Epidermal melanocyte (primary cell): ENCODE results near the gene CSF1.

Experiments
- DNase-seq: peaks from one replicate; pipeline ENCODE4 v3.0.0; 2011; ENCODE audit warnings: low spot score; ENCODE audit not compliant: insufficient read length

CSF1 gene

DNA sequence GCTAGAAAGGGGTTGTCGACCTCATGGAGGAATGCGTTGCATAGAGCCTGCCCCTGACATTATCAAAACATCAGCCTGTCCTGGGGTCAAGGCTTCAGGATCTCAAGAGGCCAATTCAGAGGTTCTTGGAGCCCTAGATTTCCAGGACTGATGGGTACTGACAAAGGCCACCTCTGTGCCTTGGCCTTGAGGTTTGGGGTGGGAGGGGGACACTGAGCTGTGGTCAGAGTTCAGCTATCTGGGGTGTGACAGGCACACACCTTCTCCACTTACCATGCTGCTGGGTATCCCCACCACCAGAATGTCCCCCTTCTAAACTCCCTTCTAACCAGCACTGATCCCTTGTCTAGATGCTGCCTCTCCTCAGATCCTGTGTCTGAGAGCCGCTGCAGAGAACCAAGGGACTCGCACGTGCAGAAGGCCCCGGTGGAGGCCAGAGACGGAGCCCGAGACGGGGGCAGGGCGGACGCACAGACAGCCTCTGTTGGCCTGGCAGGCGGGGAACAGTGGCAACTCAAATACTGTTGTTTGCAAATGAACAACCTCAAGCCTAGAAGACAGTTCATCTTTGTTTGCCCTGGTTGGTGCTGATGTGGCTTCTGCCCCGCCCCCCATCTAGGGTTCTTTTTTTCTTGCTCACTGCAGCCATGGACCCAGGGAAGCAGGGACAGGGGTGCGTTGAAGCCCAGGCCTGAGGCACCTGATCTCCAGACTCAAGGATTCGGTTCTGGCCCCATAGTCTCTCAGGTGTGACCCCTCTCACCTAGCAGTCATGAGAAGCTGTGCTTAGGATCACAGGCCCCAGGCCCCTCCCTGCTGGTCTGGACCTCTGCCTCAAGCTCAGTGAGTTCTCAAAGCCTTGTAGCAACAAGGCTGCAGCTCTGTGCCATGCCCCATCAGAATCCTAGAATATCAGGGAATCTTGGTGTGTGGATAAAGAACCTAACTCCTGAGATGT is 28.1 kb upstream of the CSF1 start:
- DNase-seq = no peak

- no peak for DNase-seq
Measured at GRCh38 chr1:109883248-109883955, 27.2 kb upstream of the CSF1 start.

DNA sequence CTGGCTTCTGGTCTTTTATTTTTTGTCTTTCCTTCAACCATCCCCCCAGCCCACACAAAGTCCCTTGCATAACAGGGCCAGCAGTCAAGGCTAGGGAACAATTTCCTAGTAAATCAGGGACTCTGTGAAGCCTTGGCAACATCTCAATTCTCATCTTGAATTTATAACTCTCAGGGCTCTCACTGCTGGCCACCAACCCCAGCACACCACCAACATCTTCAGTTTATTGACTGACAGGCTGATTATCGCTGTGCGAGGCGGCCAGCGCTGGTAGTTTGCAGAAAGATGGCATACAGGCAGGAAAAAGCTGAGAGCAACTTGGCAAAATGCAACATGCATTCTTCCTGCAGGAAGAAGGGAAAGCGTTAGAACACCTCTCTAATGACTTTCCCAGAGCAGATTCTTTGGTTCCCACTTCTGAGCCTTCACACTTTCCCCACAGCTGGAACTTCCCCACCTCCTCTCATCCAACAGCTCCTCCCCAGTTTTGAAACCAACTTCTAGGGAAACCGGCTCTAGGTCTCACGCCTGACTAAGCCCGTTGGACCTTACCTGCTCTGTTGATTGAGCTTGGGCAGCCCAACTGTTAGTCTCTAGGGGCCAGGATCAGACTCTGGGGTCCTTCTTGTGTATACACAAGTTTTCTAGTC is 26.3 kb upstream of the CSF1 start:
- no peak for DNase-seq

DNA sequence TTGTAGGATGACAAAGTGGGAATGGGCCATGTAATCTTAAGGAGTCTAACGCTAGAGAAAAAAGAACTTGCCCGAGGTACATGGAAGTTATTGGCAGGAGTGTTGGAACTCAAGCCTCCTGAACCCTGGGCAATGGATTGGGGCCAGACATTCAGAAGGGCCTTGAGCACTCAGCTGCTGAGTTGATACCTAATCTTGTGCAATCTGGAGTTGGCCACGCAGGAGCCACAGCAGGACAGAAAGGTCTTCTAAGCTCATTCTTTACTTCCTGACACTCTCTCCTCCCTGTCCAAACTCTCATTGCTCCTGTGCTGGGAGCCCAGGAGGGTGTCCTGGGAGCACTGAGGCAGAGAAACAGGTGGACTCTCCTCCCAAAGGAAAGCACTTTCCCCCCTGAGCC is 25.1 kb upstream of the CSF1 start:
- DNase-seq = no peak

DNA sequence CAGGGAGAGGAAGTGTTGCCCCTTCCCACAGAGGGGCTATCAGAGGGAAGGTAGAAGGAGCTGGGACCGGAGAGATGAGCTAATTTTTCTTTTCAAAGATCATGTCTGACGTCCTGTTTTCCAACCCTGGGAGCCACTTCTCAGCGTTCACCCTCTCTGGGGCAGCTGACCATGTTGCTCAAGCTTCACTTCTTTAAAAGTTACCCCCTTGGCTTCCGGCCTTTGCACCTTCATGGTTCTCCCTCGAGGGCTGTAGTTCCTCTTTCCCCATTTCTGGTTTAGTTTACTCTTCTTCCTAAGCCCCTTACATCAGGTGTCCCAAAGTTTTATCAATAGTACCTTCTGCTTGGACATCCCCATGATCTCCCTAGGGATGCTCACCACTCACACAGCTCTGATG is 23.8 kb upstream of the CSF1 start:
- no peak for DNase-seq

DNA sequence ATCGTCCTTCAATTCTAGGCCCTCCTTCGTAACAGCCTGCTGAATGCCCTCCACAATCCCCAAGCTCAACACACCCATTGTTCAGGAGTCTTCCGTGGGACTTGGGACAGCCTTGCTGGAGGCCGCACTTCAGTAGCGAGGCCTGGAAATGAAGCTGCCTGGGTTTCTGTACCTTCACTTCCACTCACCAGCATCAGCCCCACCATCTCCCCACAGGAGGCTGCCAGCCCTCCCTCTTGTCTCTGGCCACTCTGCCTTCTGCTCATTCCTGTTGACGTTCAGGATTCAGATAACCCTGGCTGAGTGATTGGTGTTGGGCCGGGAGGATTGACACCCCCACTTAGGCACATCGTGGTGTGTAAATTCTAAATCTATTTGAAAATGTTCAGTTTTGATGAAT is 23.4 kb upstream of the CSF1 start:
- DNase-seq = no peak

- DNase-seq = no peak
Measured at GRCh38 chr1:109887884-109888283, 22.8 kb upstream of the CSF1 start.

DNA sequence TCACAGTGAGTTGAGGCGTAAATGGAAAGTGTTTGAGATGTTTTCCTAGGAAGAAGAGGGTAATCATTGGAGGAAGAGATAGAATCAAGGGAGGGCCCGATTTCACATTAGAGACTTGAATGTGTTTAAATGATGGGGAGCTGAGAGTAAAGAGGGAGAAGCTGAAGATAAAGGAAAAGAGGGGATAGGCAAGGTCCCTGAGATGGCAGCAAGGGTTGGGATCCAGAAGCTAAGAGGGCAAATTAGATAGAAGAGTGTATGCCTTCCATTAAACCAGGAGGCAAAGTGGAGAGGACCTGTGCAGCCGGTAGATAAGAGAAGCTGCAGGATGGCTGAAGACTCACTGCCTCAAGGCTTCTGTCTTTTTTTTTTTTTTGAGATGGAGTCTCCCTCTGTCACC is 21.6 kb upstream of the CSF1 start:
- no peak for DNase-seq

GRCh38 chr1:109890115-109890953 is 20.3 kb upstream of the CSF1 start:
- DNase-seq = no peak

DNA sequence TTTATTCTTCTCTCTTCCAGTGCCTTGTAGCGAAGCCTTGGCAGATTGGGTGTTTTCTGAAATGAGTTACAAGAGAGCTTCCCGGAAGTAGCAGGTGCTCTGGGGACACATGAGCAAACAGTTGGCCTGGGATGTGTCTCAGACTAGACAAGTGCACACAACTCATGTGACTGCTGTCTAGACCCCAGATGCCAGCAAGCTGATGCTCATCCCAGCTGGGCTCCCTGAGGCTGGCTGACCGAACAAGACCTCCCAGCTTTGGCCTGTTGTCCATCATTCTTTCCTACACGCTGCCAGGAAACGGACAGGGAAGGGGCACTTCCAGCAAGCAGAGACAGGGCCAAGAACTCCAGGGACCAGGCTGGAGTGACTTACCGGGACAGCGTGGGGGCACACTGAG is 18.7 kb upstream of the CSF1 start:
- DNase-seq = no peak

DNA sequence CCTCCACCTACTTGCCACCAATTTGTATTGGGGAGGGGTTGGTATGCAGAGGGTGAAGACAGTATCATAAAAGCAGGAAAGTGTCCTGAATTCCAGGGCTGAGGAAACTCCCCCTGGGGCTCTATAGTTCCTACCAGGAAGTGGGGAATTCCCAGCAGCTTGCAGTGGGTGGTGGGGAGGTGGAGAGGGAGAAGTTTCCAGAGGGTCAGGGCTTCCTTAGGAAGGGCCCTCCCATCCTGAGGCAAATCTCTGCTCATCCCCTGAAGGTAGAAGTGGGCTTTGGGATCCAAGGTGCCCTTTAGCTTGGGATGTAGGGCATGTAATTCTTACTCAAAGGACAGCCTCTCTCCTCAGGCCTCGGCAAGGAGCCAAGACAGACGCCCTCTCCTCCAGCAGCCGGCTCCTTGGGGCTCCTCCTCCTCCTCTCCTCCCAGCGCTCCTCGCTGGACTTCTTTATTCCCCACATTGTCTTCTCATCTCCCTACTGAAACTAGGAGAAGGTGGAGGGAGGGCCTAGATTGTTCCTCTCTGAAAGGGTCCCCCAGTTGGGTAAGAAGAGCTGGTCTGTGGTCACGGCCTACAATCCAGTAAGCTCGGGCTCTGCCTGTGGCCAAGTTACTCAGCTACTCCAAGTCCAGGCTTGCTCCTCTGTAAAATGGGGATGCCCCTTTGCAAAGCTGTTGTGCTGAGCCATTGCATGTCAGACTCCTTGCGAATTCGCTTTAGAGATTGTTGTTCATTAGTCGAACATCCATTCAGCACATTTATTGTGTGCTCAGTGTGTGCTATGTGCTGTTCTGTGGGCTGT is 17.9 kb upstream of the CSF1 start:
- DNase-seq = no peak

- no peak for DNase-seq
Measured at GRCh38 chr1:109893532-109894171, 17.0 kb upstream of the CSF1 start.

- no peak for DNase-seq
Measured at GRCh38 chr1:109894823-109895719, 15.6 kb upstream of the CSF1 start.

DNA sequence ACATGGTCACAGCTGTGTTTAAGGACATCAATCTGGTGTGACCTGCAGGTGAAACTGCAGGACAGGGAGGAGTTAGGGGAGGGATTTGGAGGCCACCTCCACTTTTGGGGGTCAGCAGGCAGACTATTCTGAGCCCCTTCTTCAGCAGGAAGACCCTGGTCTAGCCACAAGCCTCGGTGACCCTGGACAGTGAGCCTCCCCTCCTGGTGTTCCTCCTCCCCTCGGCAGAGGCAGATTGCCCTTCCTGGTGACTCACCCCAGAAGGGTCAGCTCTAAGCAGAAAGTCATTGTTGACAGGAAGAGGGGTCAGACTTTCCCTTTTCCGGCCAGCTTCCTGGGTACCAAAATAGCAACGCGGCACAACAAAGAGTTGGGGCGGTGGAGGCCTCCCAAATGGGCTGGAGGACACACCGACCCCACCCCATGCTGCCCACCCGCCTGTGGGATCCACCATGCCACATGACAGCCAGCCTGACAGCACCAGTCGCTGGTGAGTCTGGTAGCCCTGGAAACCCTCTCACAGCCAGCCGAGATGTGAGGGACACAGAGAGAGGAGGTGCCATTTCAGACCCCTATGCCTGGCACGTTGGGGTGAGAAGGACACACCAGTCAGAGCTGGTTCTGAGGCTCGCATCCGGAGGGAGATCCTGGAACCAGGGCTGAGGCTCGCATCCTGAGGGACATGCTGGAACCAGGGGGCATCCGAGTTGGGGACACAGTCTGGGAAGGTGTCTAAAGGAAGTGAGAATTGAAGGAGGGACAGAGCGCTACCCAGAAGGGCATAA is 14.7 kb upstream of the CSF1 start:
- no peak for DNase-seq

DNA sequence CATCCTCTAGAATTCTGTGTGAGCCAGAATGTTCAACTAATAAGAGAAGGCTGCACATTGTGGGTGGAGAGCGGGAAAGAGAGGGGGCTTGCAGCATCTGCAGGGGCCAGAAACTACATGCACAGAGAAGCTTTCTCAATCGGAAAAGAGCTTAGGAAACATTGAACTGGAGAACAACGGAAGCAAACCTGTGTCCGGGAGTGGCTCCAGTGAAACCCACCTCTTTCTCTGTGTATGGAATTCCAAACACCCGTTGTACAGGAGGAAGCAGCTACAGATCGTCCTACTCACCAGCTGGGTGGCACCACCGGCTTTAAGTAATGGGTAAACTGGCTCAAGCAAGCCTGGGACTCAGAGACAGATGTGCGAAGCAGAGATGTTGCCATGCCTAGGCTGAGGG is 14.0 kb upstream of the CSF1 start:
- no peak for DNase-seq

GRCh38 chr1:109897259-109897955 is 13.2 kb upstream of the CSF1 start:
- no peak for DNase-seq

- no peak for DNase-seq
Measured at GRCh38 chr1:109898842-109899241, 11.8 kb upstream of the CSF1 start.

GRCh38 chr1:109901141-109901523 is 9.5 kb upstream of the CSF1 start:
- no peak for DNase-seq
